Smooth muscle cell (in vitro differentiated cells): Measurements from ENCODE around the gene CBL. TPM values are rescaled to one million over a fixed set of nuclear protein-coding genes. Genes with fewer than 3 reads are reported as not detected.
A peak's percentile ranks its signal among the peaks of the same experiment; 100 is the strongest.

ENCODE experiments used
- DNase-seq: peaks from one replicate; lab custom pipeline; 2025; ENCODE audit not compliant: unreplicated experiment; lab: John Stamatoyannopoulos, UW
- H2AFZ ChIP-seq: fragments of 200-600 bp; sonication (generic); 2 replicates; pipeline ENCODE4 v1.6.0; 2016; ENCODE audit warnings: antibody characterized with exemption, low read depth, mild to moderate bottlenecking
- H3F3A ChIP-seq: fragments of 200-600 bp; sonication (generic); 2 replicates; pipeline ENCODE4 v1.6.0; 2017; ENCODE audit warnings: antibody characterized with exemption, low read depth
- H3K27ac ChIP-seq: fragments of 200-600 bp; sonication (generic); 2 replicates; pipeline ENCODE4 v1.5.1; 2016; ENCODE audit warnings: low read depth, mild to moderate bottlenecking
- H3K27me3 ChIP-seq: fragments of 200-600 bp; sonication (generic); 2 replicates; pipeline ENCODE4 v1.6.1; 2016; ENCODE audit warnings: low read depth, mild to moderate bottlenecking
- H3K36me3 ChIP-seq: fragments of 200-600 bp; sonication (generic); 2 replicates; pipeline ENCODE4 v1.5.1; 2016; ENCODE audit warnings: low read depth
- H3K4me1 ChIP-seq: fragments of 200-600 bp; sonication (generic); 2 replicates; pipeline ENCODE4 v1.5.1; 2016; ENCODE audit warnings: low read depth
- H3K4me2 ChIP-seq: fragments of 200-600 bp; sonication (generic); 2 replicates; pipeline ENCODE4 v1.6.0; 2016; ENCODE audit warnings: mild to moderate bottlenecking
- H3K4me3 ChIP-seq: fragments of 200-600 bp; sonication (generic); 2 replicates; pipeline ENCODE4 v1.5.1; 2016; ENCODE audit warnings: mild to moderate bottlenecking
- H3K79me2 ChIP-seq: fragments of 200-600 bp; sonication (generic); 2 replicates; pipeline ENCODE4 v1.6.0; 2016; ENCODE audit warnings: low read depth, mild to moderate bottlenecking
- H3K9ac ChIP-seq: fragments of 200-600 bp; sonication (generic); 2 replicates; pipeline ENCODE4 v1.6.0; 2016; ENCODE audit warnings: low read depth
- H3K9me3 ChIP-seq: fragments of 200-600 bp; sonication (generic); replicated peaks from 2 replicates; pipeline ENCODE4 v1.5.1; 2016; ENCODE audit warnings: low read depth
- H4K20me1 ChIP-seq: fragments of 200-600 bp; sonication (generic); 2 replicates; pipeline ENCODE4 v1.6.0; 2016; ENCODE audit warnings: low read depth
- CTCF ChIP-seq: fragments of 200-600 bp; sonication (generic); IDR thresholded peaks from 2 replicates; pipeline ENCODE4 v1.5.1; 2017; ENCODE audit warnings: borderline replicate concordance, mild to moderate bottlenecking, antibody characterized with exemption; ENCODE audit not compliant: insufficient read depth, poor library complexity, severe bottlenecking
- WGBS: methylation state at CpG from one replicate; pipeline ENCODE4 v1.1.7; 2016; ENCODE audit warnings: low lambda C conversion rate; 5-methylcytosine and 5-hydroxymethylcytosine counted together
- polyA plus RNA-seq: library from polyadenylated mRNA; unstranded; fragments of >200 nt; fragmentation: Nextera tagmentation; extraction: Ambion mirVana; gene quantifications from 2 replicates; pipeline ENCODE4 v1.2.1, GENCODE V29; 2016
- total RNA-seq: library from RNA; depleted of rRNA; stranded (reverse); fragments of >200 nt; gene quantifications from 2 replicates; pipeline ENCODE4 v1.2.3, GENCODE V29; 2014

CBL gene
- total and polyA plus RNA-seq, 2 experiments from 2014 or later = 5.0 to 18.9 TPM

DNA sequence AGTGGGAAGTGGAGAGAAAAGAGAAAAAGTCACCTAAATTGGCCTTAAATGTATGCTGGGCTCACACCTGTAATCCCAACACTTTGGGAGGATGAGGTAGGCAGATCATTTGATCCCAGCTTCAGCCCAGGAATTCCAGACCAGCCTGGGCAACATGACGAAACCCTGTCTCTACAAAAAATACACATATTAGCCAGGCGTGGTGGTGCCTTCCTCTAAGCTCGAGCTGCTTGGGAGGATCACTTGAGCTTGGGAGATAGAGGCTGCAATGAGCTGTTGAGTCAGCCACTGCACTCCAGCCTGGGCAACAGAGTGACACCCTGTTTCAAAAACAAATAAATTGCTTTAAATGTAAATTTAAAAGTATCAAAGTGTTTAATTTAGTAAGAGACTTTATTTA, 3.9 kb downstream of the CBL start:
- Histone ChIP-seq H4K20me1 (peaks cover 83% of the 10 kb centered on the region), H3K9me3 (no peaks in the 10 kb centered on the region), H3K9ac (no peak overlapping the region), H3K4me3 (no peak overlapping the region), H3F3A (peaks cover 10% of the 10 kb centered on the region), H2AFZ (no peak overlapping the region), H3K79me2 (peaks cover 89% of the 10 kb centered on the region), H3K36me3 (no peaks in the 10 kb centered on the region), H3K4me2 (no peak overlapping the region), H3K4me1 (peaks cover 20% of the 10 kb centered on the region), H3K27me3 (no peaks in the 10 kb centered on the region), H3K27ac (peak overlapping the region; percentile 6)
- 45% methylated on average over 3 of the region's 3 CpGs for WGBS
- no peak for TF ChIP-seq CTCF
- no peak for DNase-seq

- H3K27ac ChIP-seq = peak overlapping the region; percentile 70
- H4K20me1 ChIP-seq = peaks cover 97% of the 10 kb centered on the region
- no peaks in the 10 kb centered on the region for H3K27me3 ChIP-seq
- no peak overlapping the region for H2AFZ ChIP-seq
- H3K79me2 ChIP-seq = peaks cover 91% of the 10 kb centered on the region
- no peak for DNase-seq
- 42% methylated on average over 8 of the region's 8 CpGs for WGBS
- no peaks in the 10 kb centered on the region for H3K4me1 ChIP-seq
- H3K4me2 ChIP-seq = no peak overlapping the region
- no peaks in the 10 kb centered on the region for H3K9me3 ChIP-seq
- no peak overlapping the region for H3K4me3 ChIP-seq
- TF ChIP-seq CTCF = no peak
- H3F3A ChIP-seq = no peaks in the 10 kb centered on the region
- peak overlapping the region; percentile 6 for H3K9ac ChIP-seq
- no peaks in the 10 kb centered on the region for H3K36me3 ChIP-seq
Observed at GRCh38 chr11:119218141-119218878, 12.2 kb downstream of the CBL start.

GRCh38 chr11:119222308-119222707, 16.2 kb downstream of the CBL start:
- no peaks in the 10 kb centered on the region for H3K36me3 ChIP-seq
- peaks cover 97% of the 10 kb centered on the region for H4K20me1 ChIP-seq
- H3K4me1 ChIP-seq = no peaks in the 10 kb centered on the region
- H3K9me3 ChIP-seq = no peaks in the 10 kb centered on the region
- 50% methylated on average over 2 of the region's 2 CpGs for WGBS
- H3K27ac ChIP-seq = peak overlapping the region; percentile 9
- H3K4me2 ChIP-seq = no peak overlapping the region
- H2AFZ ChIP-seq = no peak overlapping the region
- H3F3A ChIP-seq = no peaks in the 10 kb centered on the region
- H3K4me3 ChIP-seq = no peak overlapping the region
- no peak for DNase-seq
- H3K9ac ChIP-seq = no peak overlapping the region
- H3K79me2 ChIP-seq = peaks cover 93% of the 10 kb centered on the region
- H3K27me3 ChIP-seq = no peaks in the 10 kb centered on the region
- no peak for TF ChIP-seq CTCF

GRCh38 chr11:119222891-119223290, 16.8 kb downstream of the CBL start:
- no peak for DNase-seq
- H3K4me1 ChIP-seq = no peaks in the 10 kb centered on the region
- 96% methylated on average over 5 of the region's 5 CpGs for WGBS
- H3K36me3 ChIP-seq = no peaks in the 10 kb centered on the region
- H3K79me2 ChIP-seq = peaks cover 93% of the 10 kb centered on the region
- no peak for TF ChIP-seq CTCF
- H3K9ac ChIP-seq = no peak overlapping the region
- no peak overlapping the region for H2AFZ ChIP-seq
- no peak overlapping the region for H3K4me3 ChIP-seq
- H3K27ac ChIP-seq = no peak overlapping the region
- no peaks in the 10 kb centered on the region for H3F3A ChIP-seq
- no peaks in the 10 kb centered on the region for H3K27me3 ChIP-seq
- H3K9me3 ChIP-seq = no peaks in the 10 kb centered on the region
- no peak overlapping the region for H3K4me2 ChIP-seq
- H4K20me1 ChIP-seq = peaks cover 97% of the 10 kb centered on the region
